Upper lobe of left lung (tissue), 4 donors: ENCODE data around the gene BCKDHA.

ENCODE experiments used
- EP300 ChIP-seq, 4 donors: sonication (generic); formaldehyde crosslinking; IDR thresholded peaks; one replicate each; pipeline ENCODE4 v1.5.1; 2017; ENCODE audit warnings: antibody characterized with exemption in 4 of 4, control low read depth in 2 of 4
- POLR2A ChIP-seq, 4 donors: fragments of 450-650 bp; IDR thresholded peaks; one replicate each; pipeline ENCODE4 v1.5.1; 2016 to 2017; ENCODE audit warnings: antibody characterized with exemption in 4 of 4, mild to moderate bottlenecking in 2 of 4
- POLR2AphosphoS5 ChIP-seq, 2 donors: sonication (generic); formaldehyde crosslinking; IDR thresholded peaks; one replicate each; pipeline ENCODE4 v1.5.1; 2017; ENCODE audit warnings: antibody characterized with exemption in 2 of 2
- TF ChIP-seq, protein P1 (sequence below), 6 experiments: fragments of 450-650 bp in 4 of 6; fragments of 200-600 bp in 2 of 6; sonication (generic) in 2 of 6; IDR thresholded peaks; one replicate each; pipeline ENCODE4 v1.5.1; 2016 to 2019; ENCODE audit warnings: antibody characterized with exemption in 6 of 6

DNA sequence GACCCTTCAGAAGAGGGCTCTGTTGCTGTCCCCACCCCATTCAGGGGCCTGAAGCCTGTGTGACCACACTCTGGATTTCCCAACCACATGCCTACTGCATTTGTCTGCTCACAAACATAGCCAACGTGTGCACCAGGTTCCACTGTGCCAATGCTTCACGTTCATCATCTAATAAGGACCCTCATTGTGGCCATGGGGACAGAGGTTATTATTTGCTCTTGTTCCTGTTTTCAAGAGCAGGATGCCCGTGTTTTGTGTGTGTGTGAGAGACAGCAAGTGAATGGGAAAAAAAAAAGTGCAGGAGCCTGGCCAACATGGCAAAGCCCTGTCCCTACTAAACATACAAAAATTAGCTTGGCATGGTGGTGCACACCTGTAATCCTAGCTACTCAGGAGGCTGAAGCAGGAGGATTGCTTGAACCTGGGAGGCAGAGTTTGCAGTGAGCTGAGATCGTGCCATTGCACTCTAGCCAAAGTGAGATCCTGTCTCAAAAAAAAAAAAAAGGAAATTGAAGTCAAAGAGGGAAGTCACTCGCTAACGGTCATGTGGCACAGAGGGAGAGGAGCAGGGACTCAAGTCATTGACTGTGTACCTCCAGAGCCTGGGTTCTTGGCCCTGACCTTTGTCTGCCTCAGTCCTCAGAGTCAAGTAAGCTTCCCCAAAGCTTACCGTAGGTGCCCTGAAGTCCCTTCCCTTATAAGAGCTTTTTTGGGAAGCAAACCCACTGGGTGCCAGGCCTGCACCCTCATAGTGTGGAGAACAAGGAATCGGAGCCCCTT, 22.7 kb downstream of the BCKDHA start:
- TF ChIP-seq, protein P1, sequence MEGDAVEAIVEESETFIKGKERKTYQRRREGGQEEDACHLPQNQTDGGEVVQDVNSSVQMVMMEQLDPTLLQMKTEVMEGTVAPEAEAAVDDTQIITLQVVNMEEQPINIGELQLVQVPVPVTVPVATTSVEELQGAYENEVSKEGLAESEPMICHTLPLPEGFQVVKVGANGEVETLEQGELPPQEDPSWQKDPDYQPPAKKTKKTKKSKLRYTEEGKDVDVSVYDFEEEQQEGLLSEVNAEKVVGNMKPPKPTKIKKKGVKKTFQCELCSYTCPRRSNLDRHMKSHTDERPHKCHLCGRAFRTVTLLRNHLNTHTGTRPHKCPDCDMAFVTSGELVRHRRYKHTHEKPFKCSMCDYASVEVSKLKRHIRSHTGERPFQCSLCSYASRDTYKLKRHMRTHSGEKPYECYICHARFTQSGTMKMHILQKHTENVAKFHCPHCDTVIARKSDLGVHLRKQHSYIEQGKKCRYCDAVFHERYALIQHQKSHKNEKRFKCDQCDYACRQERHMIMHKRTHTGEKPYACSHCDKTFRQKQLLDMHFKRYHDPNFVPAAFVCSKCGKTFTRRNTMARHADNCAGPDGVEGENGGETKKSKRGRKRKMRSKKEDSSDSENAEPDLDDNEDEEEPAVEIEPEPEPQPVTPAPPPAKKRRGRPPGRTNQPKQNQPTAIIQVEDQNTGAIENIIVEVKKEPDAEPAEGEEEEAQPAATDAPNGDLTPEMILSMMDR (IDR thresholded peaks at IDR 0.05), result no peak
- TF ChIP-seq POLR2A (IDR thresholded peaks at IDR 0.05), result no peak
- no peak for TF ChIP-seq POLR2AphosphoS5 (IDR thresholded peaks at IDR 0.05)
- TF ChIP-seq EP300 (IDR thresholded peaks at IDR 0.05), result no peak
